NCI-H526 (cell line): ENCODE results near the gene GALR2.

Source experiments
- DNase-seq, 2 experiments: peaks; one replicate each; lab custom pipeline; 2025; lab: John Stamatoyannopoulos, UW

Gene GALR2

GRCh38 chr17:76079956-76080767 lies 5.6 kb downstream of the GALR2 start:
- peak in 1 of 2 experiments; percentile 54 for DNase-seq

- no peak for DNase-seq
Observed at GRCh38 chr17:76080768-76081287, 6.2 kb downstream of the GALR2 start.

- DNase-seq = no peak
Observed at GRCh38 chr17:76081295-76082210, 7.0 kb downstream of the GALR2 start.

- DNase-seq = no peak
Observed at GRCh38 chr17:76082326-76083251, 8.0 kb downstream of the GALR2 start.

- DNase-seq = no peak
Observed at GRCh38 chr17:76083536-76084182, 9.1 kb downstream of the GALR2 start.

GRCh38 chr17:76085066-76085730 lies 10.6 kb downstream of the GALR2 start:
- DNase-seq = no peak

- no peak for DNase-seq
Observed at GRCh38 chr17:76085731-76086366, 11.3 kb downstream of the GALR2 start.

GRCh38 chr17:76086384-76086783 lies 11.8 kb downstream of the GALR2 start:
- no peak for DNase-seq

GRCh38 chr17:76087531-76087930 lies 12.9 kb downstream of the GALR2 start:
- DNase-seq = no peak

- no peak for DNase-seq
Observed at GRCh38 chr17:76088041-76088867, 13.7 kb downstream of the GALR2 start.

GRCh38 chr17:76088868-76089576 lies 14.4 kb downstream of the GALR2 start:
- no peak for DNase-seq

GRCh38 chr17:76089680-76090516 lies 15.3 kb downstream of the GALR2 start:
- no peak for DNase-seq

- no peak for DNase-seq
Observed at GRCh38 chr17:76090517-76091129, 16.0 kb downstream of the GALR2 start.

- no peak for DNase-seq
Observed at GRCh38 chr17:76091526-76092286, 17.1 kb downstream of the GALR2 start.

GRCh38 chr17:76092526-76093413 lies 18.2 kb downstream of the GALR2 start:
- no peak for DNase-seq
